AG09309 (cell line): ENCODE results near the gene CMTM2.

Experiments
- DNase-seq: peaks from one replicate; pipeline ENCODE4 v3.0.0-alpha.2; 2010; ENCODE audit warnings: low read depth
- H3K4me3 ChIP-seq: 2 replicates; pipeline ENCODE4 v1.5.1; 2011; ENCODE audit warnings: mild to moderate bottlenecking, low read depth, low read length, moderate library complexity; ENCODE audit not compliant: control insufficient read depth
- CTCF ChIP-seq: IDR thresholded peaks from 2 replicates; pipeline ENCODE4 v1.5.1; 2011; ENCODE audit warnings: mild to moderate bottlenecking, low read depth, low read length, inconsistent platforms; ENCODE audit not compliant: insufficient read depth, control insufficient read depth; ENCODE audit errors: missing control alignments

Gene CMTM2

DNA sequence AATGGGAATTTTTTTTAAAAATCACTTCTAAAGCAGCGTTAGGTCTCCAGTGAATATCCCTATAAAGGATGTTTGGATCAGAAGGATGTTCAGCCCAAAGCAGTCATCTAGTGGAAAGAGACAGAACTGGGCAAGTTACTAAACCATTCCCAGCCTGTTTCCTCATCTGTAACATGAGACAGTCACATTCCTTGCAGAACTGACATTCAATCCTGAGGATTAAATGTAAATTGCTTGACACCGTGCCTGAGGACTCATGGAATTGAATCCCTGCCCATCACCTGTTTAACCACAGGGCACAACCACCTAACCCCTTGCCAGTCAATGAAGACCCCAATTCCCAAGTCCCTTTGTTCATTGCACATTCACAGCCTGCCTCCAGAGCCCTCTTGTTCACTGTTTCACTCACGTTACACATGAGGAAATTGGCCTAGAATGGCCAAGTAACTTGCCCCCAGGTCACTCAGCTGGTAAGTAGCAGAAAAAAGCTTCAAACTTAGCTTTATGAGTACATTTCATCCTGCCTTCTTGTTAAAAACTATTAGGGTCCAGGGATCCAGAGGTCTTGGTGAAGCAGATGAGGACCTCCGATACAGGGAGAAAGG, 1.4 kb downstream of the CMTM2 start:
- peak; percentile 57 for DNase-seq
- TF ChIP-seq CTCF = peak; percentile 42
- H3K4me3 ChIP-seq = no peak overlapping the region

DNA sequence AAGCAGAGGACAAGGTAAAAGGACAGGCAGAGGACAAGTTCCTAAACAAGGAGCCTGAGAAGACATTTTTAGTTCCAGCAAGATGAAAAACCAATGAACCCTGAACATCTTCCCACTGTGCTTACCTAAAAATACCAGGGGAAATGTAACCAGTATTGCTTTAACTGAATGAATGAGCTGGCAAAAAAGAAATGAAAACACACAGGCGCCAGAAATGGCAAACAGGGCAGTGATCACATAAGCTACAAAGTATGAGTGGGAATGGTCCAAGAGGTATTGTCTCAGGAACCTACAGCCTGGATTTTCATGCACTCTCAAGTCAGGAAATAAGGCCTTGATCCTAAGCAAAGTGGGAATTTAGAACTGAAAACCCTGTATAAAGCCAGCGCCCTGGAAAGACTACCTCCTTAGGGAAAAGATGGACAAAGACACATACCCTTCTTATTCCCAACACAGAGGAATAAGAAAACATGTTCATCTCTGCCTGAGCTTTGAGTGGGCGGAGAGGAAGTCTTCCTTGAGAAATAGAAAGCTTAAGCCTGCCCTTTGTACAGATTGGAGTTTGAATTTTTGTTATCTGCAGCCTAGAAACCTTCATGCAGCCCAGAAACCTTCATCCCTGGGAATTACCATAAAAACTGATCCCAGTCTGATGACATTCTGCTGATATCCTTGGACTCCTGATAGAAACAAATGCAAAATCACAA, 2.1 kb downstream of the CMTM2 start:
- TF ChIP-seq CTCF = no peak
- DNase-seq = no peak
- no peak overlapping the region for H3K4me3 ChIP-seq

DNA sequence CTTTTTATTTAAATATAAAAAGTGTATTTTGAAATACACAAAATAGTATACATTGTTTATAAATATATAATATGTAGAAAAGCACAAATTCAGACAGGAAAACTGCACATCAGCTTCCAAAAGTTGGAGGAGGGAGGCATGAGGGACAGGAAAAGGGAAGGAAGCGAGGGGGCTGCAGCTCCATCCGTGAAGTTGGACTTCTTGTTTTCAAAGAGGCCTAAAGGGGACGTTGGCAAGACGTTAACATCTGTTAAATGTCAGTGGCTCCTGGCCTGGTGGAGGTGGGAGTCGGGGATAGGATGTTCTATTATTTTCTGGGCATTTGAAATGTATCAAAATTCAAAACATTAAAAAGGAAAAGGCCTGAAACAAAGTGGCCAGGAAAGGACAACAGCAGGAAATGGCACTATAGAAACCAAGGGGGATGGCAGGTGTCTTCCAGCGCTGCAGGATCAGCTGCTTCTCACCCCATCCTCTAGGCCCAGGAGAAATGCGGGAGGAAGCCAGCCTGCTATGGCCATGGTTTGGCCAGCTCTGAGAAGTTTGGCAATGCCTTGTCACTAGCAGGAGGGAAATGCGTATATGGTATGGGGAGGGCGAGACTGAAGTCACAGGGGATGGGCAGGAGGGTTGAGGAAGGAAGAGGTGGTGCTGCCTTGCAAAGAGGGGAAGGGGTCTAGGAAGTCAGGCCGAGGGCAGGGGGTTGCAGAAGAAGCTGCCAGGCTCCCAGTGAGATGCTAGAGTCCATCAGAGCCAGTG, 6.4 kb downstream of the CMTM2 start:
- no peak overlapping the region for H3K4me3 ChIP-seq
- no peak for TF ChIP-seq CTCF
- DNase-seq = no peak

DNA sequence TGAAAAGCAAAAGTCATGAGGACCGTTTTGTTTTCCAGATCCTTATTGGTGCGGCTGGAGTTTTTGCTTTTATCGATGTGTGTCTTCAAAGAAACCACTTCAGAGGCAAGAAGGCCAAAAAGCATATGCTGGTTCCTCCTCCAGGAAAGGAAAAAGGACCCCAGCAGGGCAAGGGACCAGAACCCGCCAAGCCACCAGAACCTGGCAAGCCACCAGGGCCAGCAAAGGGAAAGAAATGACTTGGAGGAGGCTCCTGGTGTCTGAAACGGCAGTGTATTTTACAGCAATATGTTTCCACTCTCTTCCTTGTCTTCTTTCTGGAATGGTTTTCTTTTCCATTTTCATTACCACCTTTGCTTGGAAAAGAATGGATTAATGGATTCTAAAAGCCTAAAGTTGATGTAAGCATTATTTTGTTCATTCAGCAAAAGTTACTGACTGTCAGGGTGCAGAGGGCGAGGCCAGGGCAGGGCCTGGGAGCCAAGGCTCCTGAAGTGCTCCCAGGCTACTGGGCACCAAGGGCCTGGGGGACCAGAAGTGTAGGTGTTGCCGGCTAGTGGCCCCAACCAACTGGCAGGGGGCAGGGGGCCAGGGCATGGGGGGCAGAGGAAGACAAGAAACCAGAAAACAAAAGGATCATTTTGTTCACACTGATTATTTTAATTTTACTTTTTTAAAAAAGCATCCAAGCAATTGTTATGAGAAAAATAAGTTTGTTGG, 8.8 kb downstream of the CMTM2 start:
- H3K4me3 ChIP-seq = no peak overlapping the region
- no peak for TF ChIP-seq CTCF
- no peak for DNase-seq

- peak; percentile 75 for TF ChIP-seq CTCF
- no peak overlapping the region for H3K4me3 ChIP-seq
- no peak for DNase-seq
These were observed 9.9 kb downstream of the CMTM2 start for GRCh38 chr16:66588981-66589713.

- DNase-seq = no peak
- no peak overlapping the region for H3K4me3 ChIP-seq
- TF ChIP-seq CTCF = no peak
These were observed 11.1 kb downstream of the CMTM2 start for GRCh38 chr16:66590322-66590721.
